BLaER1 (cell line): Measurements from ENCODE around the gene LGI2.
A peak's percentile ranks its signal among the peaks of the same experiment; 100 is the strongest.

ENCODE experiments used
- H3K27ac ChIP-seq: shearing (Covaris generic); formaldehyde crosslinking; 2 replicates; pipeline ENCODE4 v1.8.1; 2022
- H3K27me3 ChIP-seq: shearing (Covaris generic); formaldehyde crosslinking; 2 replicates; pipeline ENCODE4 v1.8.1; 2022
- H3K36me3 ChIP-seq: shearing (Covaris generic); formaldehyde crosslinking; 2 replicates; pipeline ENCODE4 v1.8.1; 2022
- H3K4me1 ChIP-seq: shearing (Covaris generic); formaldehyde crosslinking; 2 replicates; pipeline ENCODE4 v1.8.1; 2022
- H3K4me2 ChIP-seq: shearing (Covaris generic); formaldehyde crosslinking; 2 replicates; pipeline ENCODE4 v1.8.1; 2022
- H3K4me3 ChIP-seq: shearing (Covaris generic); formaldehyde crosslinking; 2 replicates; pipeline ENCODE4 v1.8.1; 2022
- H3K9ac ChIP-seq: shearing (Covaris generic); formaldehyde crosslinking; 2 replicates; pipeline ENCODE4 v1.8.1; 2022
- H3K9me3 ChIP-seq: shearing (Covaris generic); formaldehyde crosslinking; 2 replicates; pipeline ENCODE4 v1.8.1; 2022
- H4K20me1 ChIP-seq: shearing (Covaris generic); formaldehyde crosslinking; 2 replicates; pipeline ENCODE4 v1.8.1; 2022
- Cebpa-rat ChIP-seq: shearing (Covaris generic); IDR thresholded peaks from 2 replicates; pipeline ENCODE4 v1.8.1; 2022

Gene LGI2, protein sequence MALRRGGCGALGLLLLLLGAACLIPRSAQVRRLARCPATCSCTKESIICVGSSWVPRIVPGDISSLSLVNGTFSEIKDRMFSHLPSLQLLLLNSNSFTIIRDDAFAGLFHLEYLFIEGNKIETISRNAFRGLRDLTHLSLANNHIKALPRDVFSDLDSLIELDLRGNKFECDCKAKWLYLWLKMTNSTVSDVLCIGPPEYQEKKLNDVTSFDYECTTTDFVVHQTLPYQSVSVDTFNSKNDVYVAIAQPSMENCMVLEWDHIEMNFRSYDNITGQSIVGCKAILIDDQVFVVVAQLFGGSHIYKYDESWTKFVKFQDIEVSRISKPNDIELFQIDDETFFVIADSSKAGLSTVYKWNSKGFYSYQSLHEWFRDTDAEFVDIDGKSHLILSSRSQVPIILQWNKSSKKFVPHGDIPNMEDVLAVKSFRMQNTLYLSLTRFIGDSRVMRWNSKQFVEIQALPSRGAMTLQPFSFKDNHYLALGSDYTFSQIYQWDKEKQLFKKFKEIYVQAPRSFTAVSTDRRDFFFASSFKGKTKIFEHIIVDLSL

DNA sequence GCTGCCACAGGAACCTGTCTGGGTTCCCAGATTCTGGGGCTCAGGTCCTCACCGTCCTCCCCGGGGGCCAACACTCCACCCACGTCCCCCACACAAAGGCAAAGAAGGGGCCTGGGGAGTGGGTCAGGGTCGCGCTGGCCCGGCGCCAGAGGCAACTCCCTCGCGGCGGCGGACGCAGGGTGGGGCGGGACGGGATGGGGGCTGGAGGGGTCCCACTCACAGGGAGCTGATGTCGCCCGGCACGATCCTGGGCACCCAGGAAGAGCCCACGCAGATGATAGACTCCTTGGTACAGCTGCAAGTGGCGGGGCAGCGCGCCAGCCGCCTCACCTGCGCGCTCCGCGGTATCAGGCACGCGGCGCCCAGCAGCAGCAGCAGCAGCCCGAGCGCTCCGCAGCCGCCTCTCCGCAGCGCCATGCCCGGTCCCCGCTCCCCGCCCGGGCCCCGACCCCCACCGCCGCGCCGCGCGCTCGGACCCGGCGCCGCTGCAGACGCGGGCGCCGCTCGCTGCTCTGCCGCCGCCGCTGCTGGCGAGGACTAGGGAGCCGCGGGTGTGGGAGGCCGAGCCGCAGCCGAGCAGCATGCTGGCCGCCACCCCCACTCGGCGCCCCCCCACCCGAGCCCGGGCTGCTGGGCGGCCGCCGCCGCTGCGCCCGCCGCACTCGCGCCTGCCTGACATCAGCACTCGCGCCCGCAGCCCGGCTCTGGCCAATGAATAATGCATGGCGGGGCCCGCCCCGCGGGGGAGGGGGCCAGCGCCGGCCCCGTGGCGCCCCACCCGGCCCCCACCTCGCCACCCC is at the start of gene LGI2:
TSS of gene LGI2 (minus strand) at position 670 of the 800 bp plus-strand sequence. CDS start at position 417, 253 bp downstream.
- Histone ChIP-seq H4K20me1 (no peaks in the 10 kb centered on the region), H3K9me3 (peaks cover 8% of the 10 kb centered on the region; the same call in 1 of the 2 replicates), H3K4me3 (peak within 1 kb of the TSS; percentile 58), H3K4me2 (peak within 1 kb of the TSS; percentile 80), H3K9ac (no peak within 1 kb of the TSS), H3K27ac (no peak within 1 kb of the TSS), H3K27me3 (peaks cover 44% of the 10 kb centered on the region), H3K4me1 (peaks cover 9% of the 10 kb centered on the region), H3K36me3 (no peaks in the 10 kb centered on the region)
- TF ChIP-seq Cebpa-rat: no peak

DNA sequence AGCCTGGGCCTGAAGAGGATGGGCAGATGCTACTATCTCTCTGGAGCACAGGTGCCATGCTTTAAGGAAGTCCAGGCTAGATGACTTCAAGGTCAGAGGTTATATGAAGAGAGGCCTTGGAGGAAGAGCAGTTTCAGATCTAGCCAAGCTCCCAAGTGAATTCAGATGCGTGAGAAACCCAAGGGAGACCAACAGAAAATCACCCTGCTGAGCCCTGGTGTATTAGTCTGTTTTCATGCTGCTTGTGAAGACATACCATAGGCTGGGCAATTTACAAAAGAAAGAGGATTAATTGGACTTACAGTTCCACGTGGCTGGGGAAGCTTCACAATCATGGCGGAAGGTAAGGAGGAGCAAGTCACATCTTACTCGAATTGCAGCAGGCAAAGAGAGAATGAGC is 47.8 kb upstream of the LGI2 start:
- Histone ChIP-seq H3K27me3 (no peaks in the 10 kb centered on the region), H4K20me1 (no peaks in the 10 kb centered on the region), H3K27ac (no peak overlapping the region)

DNA sequence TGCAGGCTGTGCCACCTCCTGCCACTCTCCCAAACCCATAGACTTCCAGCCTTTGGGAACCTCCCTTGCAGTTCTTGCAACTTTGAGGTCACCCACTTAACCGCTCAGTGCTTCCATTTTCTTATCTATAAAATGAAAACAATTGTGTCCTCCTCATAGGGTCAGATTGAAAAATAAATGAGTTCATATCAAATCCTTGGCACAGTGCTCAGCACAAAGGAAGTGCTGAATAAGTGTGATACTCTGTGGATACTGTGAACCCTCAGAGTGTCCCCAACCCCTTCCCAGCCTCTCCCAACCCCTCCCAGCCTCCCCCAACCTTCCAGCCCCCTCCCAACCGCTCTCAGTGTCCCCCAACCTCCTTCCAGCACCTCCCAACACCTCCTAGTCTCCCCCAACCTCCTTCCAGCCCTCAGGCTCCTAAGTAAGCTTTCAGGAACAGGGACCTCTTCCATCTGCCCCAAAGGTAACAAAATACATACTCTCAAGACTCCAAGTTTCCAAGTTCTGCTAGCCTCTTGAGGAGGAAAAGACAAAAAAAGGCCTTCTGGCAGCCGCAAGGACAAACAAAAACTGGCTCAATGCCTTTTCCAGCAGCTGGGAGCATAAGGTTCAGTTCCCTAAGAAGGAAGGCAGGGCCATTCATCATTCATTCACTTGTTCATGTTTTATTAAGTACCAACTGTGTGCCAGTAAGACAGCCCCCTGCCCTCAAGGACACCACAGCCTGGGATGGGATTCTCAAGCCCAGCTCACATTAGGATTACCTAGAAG is 46.1 kb upstream of the LGI2 start:
- H3K9me3 ChIP-seq: peaks cover 20% of the 10 kb centered on the region
- H4K20me1 ChIP-seq: no peaks in the 10 kb centered on the region
- no peak for TF ChIP-seq Cebpa-rat
- no peaks in the 10 kb centered on the region for H3K27me3 ChIP-seq
- H3K36me3 ChIP-seq: no peaks in the 10 kb centered on the region
- H3K4me1 ChIP-seq: no peaks in the 10 kb centered on the region
- no peak overlapping the region for H3K27ac ChIP-seq
- no peak overlapping the region for H3K9ac ChIP-seq
- H3K4me3 ChIP-seq: no peak overlapping the region
- H3K4me2 ChIP-seq: no peak overlapping the region

More for the DNA sequence above, 47.8 kb upstream of the LGI2 start:
- Histone ChIP-seq H3K9me3 (peaks cover 14% of the 10 kb centered on the region), H3K9ac (no peak overlapping the region), H3K4me3 (no peak overlapping the region), H3K36me3 (no peaks in the 10 kb centered on the region), H3K4me2 (no peak overlapping the region), H3K4me1 (no peaks in the 10 kb centered on the region)
- no peak for TF ChIP-seq Cebpa-rat

DNA sequence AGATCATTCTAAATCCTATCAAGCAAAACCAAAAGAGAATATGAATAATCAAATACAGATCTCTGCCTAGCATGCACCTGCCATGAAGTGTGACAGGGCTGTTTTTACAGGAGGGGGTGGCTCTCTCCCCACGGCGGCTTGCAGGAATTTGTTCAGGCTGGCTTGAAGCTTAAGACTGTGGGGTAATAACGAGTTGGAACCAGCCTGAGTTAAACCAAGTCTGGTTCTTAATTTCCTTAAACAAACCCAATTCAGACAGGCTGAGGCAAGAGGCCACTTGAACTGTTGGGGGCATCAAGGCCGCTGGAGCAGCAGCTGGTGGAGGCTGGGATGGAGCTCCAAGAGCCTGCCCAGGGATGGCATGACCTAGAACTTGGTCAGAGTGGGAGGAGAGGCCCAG is 45.1 kb upstream of the LGI2 start:
- peaks cover 20% of the 10 kb centered on the region for H3K9me3 ChIP-seq
- H3K4me1 ChIP-seq: no peaks in the 10 kb centered on the region
- no peaks in the 10 kb centered on the region for H3K36me3 ChIP-seq
- H3K4me2 ChIP-seq: no peak overlapping the region
- H3K4me3 ChIP-seq: no peak overlapping the region
- H3K9ac ChIP-seq: no peak overlapping the region
- no peaks in the 10 kb centered on the region for H4K20me1 ChIP-seq
- no peak for TF ChIP-seq Cebpa-rat
- no peak overlapping the region for H3K27ac ChIP-seq
- no peaks in the 10 kb centered on the region for H3K27me3 ChIP-seq

DNA sequence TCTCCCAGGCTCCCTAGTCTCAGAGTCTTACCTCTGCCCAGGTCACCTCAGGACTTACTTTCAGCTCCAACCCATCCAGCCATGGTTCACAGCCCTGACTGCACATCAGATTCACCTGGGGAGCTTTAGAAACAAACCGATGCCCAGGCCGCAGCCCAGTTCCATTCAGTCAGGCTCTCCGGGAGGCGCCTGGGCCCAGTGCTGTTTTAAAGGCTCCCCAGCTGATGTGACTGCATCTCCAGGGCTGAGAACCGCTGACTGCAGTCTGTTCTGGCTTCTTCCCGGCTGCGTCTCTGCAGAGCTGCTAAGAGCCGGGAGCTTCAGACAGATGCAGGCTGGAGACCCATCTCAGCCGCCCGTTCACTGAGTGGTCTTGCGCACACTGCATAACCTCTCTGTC is 44.4 kb upstream of the LGI2 start:
- H3K4me2 ChIP-seq: no peak overlapping the region
- H3K27ac ChIP-seq: no peak overlapping the region
- no peaks in the 10 kb centered on the region for H3K4me1 ChIP-seq
- no peak overlapping the region for H3K4me3 ChIP-seq
- TF ChIP-seq Cebpa-rat: no peak
- peaks cover 20% of the 10 kb centered on the region for H3K9me3 ChIP-seq
- no peaks in the 10 kb centered on the region for H4K20me1 ChIP-seq
- H3K36me3 ChIP-seq: no peaks in the 10 kb centered on the region
- no peak overlapping the region for H3K9ac ChIP-seq
- no peaks in the 10 kb centered on the region for H3K27me3 ChIP-seq

DNA sequence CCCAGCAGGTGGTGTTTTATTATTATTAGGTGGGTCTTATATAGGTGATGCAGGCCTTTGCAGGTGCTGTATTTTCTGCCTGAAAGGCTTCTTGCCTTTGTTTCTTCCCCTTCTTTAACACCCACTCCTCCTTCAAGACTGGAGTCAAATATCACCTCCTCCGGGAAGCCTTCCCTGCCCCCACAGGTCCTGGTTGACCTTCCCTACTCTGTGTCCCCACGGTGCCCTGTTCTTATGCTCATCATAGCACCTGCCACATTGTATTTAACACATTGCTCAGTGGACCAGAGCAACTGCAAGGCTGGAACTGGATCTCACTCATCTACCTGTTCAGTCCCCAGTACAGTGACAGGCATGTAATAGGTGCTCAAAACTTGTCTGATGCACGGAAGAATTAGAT is 39.8 kb upstream of the LGI2 start:
- Histone ChIP-seq H4K20me1 (no peaks in the 10 kb centered on the region), H3K4me2 (no peak overlapping the region), H3K27me3 (no peaks in the 10 kb centered on the region), H3K4me3 (no peak overlapping the region), H3K4me1 (no peaks in the 10 kb centered on the region), H3K36me3 (no peaks in the 10 kb centered on the region), H3K9ac (no peak overlapping the region), H3K27ac (no peak overlapping the region), H3K9me3 (peaks cover 10% of the 10 kb centered on the region; the same call in 1 of the 2 replicates)
- no peak for TF ChIP-seq Cebpa-rat

DNA sequence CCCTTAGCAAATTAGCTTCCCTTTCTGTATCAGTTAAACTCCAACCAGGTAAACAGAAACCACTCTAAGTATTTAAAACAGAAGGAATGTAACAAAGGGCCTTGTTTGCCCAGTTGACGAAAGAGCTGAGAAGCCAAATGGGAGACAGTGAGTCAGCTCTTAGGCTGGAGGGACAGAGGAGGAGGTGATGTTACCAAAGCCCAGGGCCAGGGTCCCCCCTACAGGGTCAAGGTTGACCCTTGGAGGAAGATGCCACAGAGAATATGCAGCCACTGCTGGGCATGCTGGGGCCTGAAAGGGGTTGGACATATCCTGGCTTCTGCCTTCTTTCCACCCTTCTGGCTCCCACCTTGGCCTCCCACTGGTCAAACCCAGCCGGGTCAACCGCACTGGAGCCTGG is 38.3 kb upstream of the LGI2 start:
- Histone ChIP-seq H3K9me3 (peaks cover 10% of the 10 kb centered on the region; the same call in 1 of the 2 replicates), H3K9ac (no peak overlapping the region), H3K4me1 (no peaks in the 10 kb centered on the region), H3K4me3 (no peak overlapping the region), H3K27me3 (no peaks in the 10 kb centered on the region), H4K20me1 (no peaks in the 10 kb centered on the region), H3K4me2 (no peak overlapping the region), H3K36me3 (no peaks in the 10 kb centered on the region), H3K27ac (no peak overlapping the region)
- no peak for TF ChIP-seq Cebpa-rat

DNA sequence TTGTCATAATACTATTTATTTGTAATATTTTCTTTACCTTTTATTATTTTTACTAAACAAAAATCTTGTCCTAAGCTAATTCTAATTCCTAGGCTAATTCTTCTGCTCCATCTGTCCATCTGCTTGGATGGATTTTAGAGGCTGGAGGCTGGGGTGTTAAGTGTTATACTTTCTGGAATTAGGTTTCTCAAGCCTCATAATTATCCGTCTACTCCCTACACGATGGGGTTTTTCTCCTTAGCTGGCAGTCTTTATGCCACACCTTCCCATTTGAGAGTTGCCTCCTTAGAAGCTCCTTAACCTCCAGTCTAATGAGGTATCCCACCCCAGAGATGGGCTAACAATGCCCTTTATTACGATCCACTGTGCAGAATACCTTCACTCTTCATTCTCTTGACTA is 37.6 kb upstream of the LGI2 start:
- TF ChIP-seq Cebpa-rat: no peak
- no peaks in the 10 kb centered on the region for H3K27me3 ChIP-seq
- H3K4me1 ChIP-seq: no peaks in the 10 kb centered on the region

DNA sequence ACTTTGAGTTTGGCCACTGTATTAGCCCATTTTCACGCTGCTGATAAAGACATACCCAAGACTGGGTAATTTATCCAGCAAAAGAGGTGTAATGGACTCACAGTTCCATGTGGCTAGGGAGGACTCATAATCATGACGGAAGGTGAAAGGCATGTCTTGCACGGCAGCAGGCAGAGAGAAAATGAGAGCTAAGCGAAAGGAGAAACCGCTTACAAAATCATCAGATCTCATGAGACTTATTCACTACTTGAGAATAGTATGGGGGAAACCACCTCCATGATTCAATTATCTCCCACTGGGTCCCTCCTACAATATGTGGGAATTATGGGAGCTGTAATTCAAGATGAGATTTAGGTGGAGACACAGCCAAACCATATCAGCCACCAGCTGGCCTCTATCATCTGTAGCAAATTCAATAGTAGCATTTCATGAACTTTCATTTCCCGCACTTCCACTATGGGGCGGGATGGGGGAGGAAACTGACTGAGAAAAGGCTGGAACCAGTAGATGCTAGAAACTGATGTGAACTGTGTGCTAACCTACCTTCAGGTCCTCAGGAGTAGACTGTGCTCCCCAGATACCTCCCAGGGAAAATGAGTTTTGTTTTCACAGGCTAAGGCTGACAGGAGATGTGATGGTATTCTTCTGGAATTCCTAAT is 35.3 kb upstream of the LGI2 start:
- no peaks in the 10 kb centered on the region for H3K27me3 ChIP-seq

More for the DNA sequence above, 37.6 kb upstream of the LGI2 start:
- Histone ChIP-seq H3K4me3 (no peak overlapping the region), H3K4me2 (no peak overlapping the region), H3K9me3 (peaks cover 5% of the 10 kb centered on the region; the same call in 1 of the 2 replicates), H3K36me3 (no peaks in the 10 kb centered on the region), H3K9ac (no peak overlapping the region), H4K20me1 (no peaks in the 10 kb centered on the region), H3K27ac (no peak overlapping the region)

More for the DNA sequence above, 35.3 kb upstream of the LGI2 start:
- Histone ChIP-seq H3K27ac (no peak overlapping the region), H3K4me1 (no peaks in the 10 kb centered on the region), H3K4me2 (no peak overlapping the region), H3K36me3 (no peaks in the 10 kb centered on the region), H3K9me3 (no peaks in the 10 kb centered on the region; the same call in 1 of the 2 replicates), H3K9ac (no peak overlapping the region), H4K20me1 (no peaks in the 10 kb centered on the region), H3K4me3 (no peak overlapping the region)
- no peak for TF ChIP-seq Cebpa-rat
